Measurements from ENCODE around the gene PRSS21. TPM values are rescaled to one million over a fixed set of nuclear protein-coding genes. Genes with fewer than 3 reads are reported as not detected.

PRSS21 gene
- total and polyA plus RNA-seq, 12 donors = 0.20 TPM; not detected in 11

DNA sequence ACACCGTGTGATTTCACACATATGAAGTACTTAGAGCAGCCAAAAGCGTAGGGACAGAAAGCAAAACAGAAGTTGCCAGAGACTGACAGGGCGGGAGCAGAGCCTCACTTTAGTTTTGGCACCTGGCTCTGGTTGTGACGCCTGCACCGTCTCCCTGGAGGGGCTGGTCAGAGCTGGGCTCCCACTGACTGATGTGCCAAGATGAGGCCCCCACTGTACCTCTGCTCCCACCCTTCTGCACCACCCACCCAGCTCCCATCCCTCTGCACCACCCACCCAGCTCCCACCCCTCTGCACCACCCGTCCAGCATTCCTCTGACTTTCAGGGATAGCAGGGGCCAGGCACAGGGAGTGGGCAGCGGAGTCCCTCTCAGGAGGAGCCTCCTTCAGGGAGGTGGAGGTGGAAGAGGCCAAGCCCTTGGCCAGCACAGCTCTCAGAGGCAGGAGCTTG, 3.2 kb upstream of the PRSS21 start:
- H3K27ac ChIP-seq = no peak overlapping the region
- peaks cover 0 to 74% (median 41%) of the 10 kb centered on the region in 7 donors for H3K27me3 ChIP-seq
- intact Hi-C loops (cut with DNase I) = no loop called here
- H3K36me3 ChIP-seq = no peaks in the 10 kb centered on the region
- no peak overlapping the region for H3K4me3 ChIP-seq
- 57 to 65% methylated on average over 7 of the region's 7 CpGs for WGBS, 2 donors
- ATAC-seq (no peak), DNase-seq (no peak)
- TF ChIP-seq, protein P1, sequence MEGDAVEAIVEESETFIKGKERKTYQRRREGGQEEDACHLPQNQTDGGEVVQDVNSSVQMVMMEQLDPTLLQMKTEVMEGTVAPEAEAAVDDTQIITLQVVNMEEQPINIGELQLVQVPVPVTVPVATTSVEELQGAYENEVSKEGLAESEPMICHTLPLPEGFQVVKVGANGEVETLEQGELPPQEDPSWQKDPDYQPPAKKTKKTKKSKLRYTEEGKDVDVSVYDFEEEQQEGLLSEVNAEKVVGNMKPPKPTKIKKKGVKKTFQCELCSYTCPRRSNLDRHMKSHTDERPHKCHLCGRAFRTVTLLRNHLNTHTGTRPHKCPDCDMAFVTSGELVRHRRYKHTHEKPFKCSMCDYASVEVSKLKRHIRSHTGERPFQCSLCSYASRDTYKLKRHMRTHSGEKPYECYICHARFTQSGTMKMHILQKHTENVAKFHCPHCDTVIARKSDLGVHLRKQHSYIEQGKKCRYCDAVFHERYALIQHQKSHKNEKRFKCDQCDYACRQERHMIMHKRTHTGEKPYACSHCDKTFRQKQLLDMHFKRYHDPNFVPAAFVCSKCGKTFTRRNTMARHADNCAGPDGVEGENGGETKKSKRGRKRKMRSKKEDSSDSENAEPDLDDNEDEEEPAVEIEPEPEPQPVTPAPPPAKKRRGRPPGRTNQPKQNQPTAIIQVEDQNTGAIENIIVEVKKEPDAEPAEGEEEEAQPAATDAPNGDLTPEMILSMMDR (IDR thresholded peaks at IDR 0.05) = no peak
- peaks cover 0 to 5% (median 0%) of the 10 kb centered on the region in 11 donors for H3K9me3 ChIP-seq
- peaks cover 0 to 6% (median 0%) of the 10 kb centered on the region in 9 donors for H3K4me1 ChIP-seq

DNA sequence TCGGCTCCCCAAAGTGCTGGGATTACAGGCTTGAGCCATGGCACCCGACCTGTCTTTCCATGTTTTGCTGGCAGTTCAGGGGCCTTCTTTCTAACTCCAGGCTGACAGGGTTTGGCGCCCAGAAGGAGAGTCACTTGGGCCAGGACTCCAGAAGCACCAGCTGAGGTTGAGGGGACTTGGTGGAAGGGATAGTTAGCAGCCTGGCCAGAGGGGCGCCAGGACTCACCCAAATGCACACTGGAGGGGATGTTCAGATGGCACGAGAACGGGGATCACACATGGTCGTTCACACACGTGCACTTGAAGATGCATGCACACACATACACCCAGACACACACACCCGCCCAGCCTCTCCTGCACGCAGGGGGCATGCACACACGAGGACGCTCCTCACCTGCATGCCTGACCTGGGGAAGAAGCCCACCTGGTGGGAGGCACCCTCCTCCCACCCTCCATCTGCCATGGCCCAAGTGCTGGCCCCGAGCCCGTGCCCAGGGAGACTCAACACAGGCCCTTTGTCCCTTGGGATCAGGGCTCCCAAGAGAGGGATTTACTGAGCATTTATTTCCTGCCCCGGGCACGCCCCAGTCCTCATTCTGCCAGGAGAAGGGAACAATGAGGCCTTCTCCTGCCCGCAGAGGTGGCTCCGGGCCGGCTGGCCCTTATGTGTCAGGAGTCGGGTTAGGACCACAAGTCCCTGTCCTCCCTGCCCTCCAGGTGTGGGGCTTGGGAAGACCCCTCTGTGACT, 2.3 kb upstream of the PRSS21 start:
- ATAC-seq (no peak), DNase-seq (no peak)
- Histone ChIP-seq H3K27me3 (peaks cover 0 to 81% (median 46%) of the 10 kb centered on the region in 7 donors), H3K9me3 (no peaks in the 10 kb centered on the region), H3K36me3 (no peaks in the 10 kb centered on the region), H3K4me3 (no peak overlapping the region), H3K27ac (no peak overlapping the region), H3K4me1 (peaks cover 0 to 6% (median 0%) of the 10 kb centered on the region in 9 donors)
- TF ChIP-seq, protein P1 (IDR thresholded peaks at IDR 0.05) = no peak
- intact Hi-C loops (cut with DNase I) = no loop called here
- WGBS, 2 donors = 78 to 80% methylated on average over 20 of the region's 20 CpGs

DNA sequence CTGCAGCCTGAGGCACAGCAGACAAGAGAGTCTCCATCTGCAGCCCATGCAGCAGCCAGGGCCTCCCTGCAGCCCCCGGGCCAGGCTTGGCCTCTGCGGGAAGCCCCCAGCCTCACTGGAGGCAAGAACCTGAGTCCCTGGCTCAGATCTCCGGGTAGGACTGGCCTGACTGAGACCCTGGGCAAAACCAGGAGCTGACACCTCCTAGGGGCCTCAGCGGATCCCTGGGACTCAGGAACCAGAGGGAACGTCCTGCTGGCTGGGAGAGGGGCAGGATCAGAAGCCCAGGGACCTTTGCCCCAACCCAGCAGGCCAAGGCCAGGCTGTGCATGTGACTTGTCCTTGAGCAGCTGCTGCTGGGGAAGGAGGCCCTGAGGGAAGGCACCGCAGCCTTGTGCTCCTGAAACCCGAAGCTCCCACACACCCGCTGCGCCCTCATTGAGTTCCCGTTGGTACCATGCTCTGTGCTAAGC, 1.7 kb upstream of the PRSS21 start:
- TF ChIP-seq, protein P1 (IDR thresholded peaks at IDR 0.05) = no peak
- Histone ChIP-seq H3K4me1 (peaks cover 0 to 6% (median 0%) of the 10 kb centered on the region in 9 donors), H3K27ac (no peak overlapping the region), H3K27me3 (peaks cover 0 to 81% (median 48%) of the 10 kb centered on the region in 7 donors), H3K9me3 (no peaks in the 10 kb centered on the region), H3K36me3 (no peaks in the 10 kb centered on the region), H3K4me3 (no peak overlapping the region)
- intact Hi-C loops (cut with DNase I) = no loop called here
- DNase-seq (no peak), ATAC-seq (no peak)
- WGBS, 2 donors = 74 to 77% methylated on average over 10 of the region's 10 CpGs

DNA sequence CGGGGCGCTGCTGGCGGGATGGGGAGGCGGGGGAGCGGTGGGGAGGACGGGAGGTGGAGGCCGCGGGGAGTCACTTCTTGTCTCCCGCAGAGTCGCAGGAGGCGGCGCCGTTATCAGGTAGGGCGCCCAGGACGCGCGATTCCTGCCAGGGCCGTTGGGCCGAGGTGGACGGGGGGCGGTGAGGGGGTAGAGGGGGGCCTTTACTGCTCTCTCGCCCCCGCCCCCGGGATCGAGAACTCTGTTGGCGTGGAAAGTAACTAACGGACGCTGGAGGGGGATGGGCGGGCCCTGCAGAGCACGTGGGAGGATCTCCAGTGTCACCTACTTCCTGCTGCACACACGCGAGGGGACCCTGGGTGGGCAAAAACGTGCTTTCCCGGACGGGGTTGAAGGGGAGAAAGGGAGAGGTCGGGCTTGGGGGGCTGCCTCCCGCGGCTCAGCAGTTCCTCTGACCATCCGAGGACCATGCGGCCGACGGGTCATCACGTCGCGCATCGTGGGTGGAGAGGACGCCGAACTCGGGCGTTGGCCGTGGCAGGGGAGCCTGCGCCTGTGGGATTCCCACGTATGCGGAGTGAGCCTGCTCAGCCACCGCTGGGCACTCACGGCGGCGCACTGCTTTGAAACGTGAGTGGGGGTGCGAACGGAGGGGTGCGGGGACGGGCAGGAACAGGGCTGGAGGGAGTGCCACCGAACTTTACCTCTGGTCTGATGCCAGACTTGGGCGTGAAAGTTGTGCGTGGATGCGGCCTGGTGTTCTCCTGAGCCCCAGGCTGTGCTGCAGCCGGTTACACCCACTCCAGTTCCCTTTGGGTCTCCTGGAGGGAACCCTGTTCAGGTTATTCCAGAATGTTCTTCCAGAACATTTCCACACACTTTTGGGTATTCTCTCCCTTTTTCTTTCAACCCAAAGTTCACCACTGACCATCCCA, 569 bp downstream of the PRSS21 start:
- TF ChIP-seq, protein P1 (IDR thresholded peaks at IDR 0.05) = no peak
- Histone ChIP-seq H3K27ac (no peak overlapping the region), H3K9me3 (no peaks in the 10 kb centered on the region), H3K4me1 (no peaks in the 10 kb centered on the region), H3K4me3 (no peak overlapping the region), H3K36me3 (no peaks in the 10 kb centered on the region), H3K27me3 (peaks cover 0 to 70% (median 42%) of the 10 kb centered on the region in 7 donors)
- 65 to 74% methylated on average over 66 to 68 of the region's 68 CpGs for WGBS, 2 donors
- intact Hi-C loops (cut with DNase I) = no loop called here
- no peak for DNase-seq
- no peak for ATAC-seq
